ENCODE data around the gene ZNF792.
"Not testable (repeated sequence)": the region's sequence is repeated elsewhere in the genome, so short reads cannot be mapped to it uniquely, and the experiment has no call there.

Gene ZNF792

DNA sequence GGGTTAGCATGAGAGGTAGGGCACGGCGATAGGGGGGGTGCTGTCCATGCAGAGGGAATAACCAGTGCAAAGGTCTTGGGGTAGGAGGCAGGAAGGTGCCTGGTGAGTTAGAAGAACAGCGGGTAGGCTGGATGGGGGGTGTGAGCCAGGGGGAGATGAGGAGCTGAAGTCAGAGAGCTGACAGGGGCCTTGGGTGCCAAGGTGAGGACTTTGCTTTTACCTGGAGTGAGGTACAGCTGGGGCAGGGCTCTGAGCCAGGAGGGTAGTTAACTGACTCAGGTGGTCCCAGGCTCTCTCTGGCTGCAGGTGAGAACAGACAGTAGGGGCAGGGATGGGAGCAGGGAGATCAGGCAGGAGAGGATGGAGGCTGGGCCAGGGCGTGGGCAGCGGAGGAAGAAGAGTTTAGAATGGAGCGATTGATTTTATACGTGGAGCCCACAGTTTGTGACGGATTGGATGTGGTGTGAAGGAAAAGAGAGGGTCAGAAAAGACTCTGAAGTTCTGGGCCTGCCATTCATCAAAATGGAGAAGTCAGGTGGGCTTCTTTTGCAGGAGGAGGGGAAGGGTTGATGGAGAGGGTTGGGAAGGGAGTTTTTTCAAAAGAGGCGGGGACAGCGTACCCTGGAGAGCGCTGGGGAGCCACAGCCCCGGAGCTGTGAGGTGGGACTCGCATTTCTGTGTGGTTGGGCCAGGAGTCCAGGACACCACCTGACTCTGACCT, 34.9 kb upstream of the ZNF792 start:
- no peak for DNase-seq (ENCODE audit: low read depth)

- not testable (repeated sequence) for DNase-seq (ENCODE audit: low read depth)
Measured at GRCh38 chr19:34998224-34998623, 34.2 kb upstream of the ZNF792 start.

DNA sequence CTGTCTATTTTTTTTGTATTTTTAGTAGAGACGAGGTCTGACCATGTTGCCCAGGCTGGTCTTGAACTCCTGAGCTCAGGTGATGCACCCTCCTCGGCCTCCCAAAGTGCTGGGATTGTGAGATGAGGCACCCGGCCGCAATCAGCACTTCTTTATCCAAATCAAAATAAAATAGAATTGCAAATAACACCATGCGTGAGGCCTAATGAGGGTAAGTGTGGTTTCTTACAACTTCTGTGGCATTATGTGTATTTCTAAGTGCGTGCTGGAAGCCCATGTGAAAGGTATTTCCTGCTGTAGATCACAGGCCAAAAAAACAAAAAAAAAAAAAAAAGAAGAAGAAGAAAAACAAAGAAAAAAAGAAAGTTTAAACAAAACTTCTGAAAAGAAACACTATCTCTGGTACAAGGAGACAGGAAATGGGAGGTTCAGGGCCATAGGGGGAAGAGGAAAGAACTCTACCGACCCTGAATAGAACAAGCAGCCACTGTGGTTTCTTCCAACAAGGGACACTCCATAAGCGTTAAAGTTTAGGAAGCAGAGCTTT, 33.1 kb upstream of the ZNF792 start:
- DNase-seq (ENCODE audit: low read depth) = no peak

DNA sequence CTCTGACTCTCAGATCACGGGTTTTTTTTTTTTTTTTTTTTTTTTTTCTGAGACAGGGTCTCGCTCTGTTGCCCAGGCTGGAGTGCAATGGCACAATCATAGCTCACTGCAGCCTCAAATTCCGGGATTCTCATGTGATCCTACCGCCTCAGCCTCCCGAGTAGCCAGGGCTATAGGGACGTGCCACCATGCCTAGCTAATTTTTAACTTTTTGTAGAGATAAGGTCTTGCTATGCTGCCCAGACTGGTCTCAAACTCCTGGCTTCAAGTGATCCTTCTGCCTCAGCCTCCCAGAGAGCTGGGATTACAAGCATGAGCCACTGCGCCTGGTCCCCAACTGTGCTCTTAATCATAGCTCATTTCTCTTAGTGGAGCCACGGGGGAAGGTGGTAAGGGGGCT, 31.5 kb upstream of the ZNF792 start:
- DNase-seq (ENCODE audit: low read depth) = no peak

DNA sequence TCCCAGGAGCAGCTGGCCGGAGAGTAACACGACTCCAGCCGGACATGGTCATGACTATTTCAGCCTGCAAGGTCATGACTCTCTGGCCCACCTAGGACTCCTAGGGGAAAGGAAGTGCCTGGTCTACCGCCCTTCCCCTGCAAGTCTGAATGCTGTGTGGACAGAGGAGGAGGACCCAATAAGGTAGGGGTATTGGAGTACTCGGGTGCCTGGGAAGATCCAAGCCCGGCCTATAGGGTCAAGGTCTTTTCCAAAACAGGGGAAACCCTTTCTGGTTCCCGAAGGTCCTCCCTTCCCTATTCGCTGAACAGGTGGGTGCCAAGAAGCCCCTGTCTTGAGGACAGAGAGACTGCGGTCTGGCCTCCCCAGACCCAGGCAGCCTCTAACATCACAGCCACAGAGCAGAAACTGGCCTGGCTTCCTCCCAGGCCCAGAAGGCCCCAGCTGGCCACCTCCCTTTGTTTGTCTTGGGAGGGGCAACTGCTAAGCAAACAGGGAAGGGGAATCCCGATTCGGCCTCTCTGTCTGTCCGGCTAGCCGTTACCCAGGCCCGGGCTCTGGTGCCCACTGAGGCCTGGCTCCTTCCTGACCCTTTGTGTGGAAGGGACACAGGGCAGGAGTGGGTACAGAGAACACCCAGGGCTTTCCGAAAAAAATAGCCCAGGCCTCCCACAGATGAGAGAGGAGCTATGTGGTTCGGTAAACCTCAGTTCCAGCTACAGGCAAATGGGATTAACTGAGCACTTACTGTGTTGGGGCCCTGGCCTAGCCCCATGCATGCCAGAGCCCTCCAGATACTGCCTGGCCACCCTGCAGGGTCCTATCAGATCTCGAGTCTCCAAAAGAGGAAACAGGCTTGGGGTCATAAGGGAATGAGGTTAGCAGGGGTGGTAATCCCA, 30.9 kb upstream of the ZNF792 start:
- no peak for DNase-seq (ENCODE audit: low read depth)

- no peak for DNase-seq (ENCODE audit: low read depth)
Measured at GRCh38 chr19:34994286-34994642, 30.2 kb upstream of the ZNF792 start.

DNA sequence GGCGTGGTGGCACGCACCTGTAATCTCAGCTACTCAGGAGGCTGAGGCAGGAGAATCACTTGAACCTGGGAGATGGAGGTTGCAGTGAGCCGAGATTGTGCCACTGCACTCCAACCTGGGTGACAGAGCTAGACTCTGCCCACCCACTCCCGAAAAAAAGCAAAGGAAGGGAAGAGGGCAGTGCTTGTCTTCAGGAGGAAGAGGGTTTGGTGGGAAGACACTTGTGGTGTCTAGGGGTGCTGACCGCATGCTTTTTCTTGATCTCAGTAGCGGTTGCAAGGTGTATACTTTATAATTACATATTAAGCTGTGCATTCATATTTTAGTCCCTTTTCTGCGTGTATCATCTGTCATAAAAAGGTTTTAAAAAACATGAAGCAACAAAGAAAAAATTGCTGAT, 28.6 kb upstream of the ZNF792 start:
- not testable (repeated sequence) for DNase-seq (ENCODE audit: low read depth)

DNA sequence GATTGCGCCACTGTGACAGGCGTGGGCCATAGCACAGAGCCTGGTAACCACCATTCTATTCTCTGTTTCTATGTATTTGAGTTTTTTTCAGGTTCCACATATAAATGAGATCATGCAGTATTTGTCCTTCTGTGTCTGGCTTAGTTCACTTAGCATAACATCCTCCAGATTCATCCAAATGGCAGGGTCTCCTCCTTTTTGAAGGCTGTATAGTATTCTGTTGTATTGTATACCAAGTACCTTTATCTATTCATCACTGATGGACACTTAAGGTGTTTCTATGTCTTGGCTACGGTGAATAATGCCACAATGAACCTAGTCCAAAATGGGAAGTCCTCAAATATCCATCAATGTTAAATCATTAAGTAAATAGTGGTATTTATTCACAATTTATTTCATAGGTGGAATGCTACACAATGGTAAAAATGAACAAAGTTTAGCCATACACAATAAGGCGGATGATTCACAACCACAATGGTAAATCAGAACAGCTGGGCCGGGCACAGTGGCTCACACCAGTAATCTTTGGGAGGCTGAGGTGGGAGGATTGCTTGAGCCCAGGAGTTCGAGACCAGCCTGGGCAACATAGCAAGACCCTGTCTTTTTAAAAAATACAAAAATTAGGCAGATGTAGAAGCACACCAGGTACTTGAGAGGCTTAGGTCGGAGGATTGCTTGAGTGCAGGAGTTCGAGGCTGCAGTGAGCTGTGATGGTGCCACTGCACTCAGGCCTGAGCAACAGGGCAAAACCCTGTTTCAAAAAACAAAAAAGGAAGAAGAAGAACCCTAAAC, 27.7 kb upstream of the ZNF792 start:
- DNase-seq (ENCODE audit: low read depth) = no peak

DNA sequence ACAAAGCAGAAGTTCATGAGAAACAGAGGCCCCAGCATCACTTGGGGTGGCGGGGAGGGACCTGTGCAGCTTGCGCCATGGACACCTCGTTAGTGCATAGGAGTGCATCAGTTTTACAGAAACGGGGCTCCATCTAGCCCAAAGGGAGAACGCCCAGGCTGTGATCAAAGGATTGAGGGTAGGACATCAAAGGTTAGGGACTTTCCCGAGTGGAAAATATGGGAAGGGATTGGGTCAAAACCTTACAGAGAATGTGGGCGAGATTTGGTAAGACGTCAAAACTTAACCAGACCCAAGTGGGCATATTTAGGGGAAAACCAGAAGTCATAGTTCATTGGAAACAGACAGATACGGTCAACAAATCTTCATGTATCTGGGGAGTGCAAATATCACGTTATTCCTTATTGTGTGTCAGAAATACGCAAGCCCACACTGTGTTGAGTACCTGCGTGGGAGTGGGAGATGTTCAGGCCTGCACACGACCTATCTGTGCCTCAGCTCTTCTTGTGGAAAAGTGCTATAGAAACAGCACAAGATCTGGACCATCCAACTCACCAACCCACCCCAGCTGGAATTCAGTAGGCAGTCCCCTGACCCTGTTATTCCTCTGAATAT, 26.7 kb upstream of the ZNF792 start:
- no peak for DNase-seq (ENCODE audit: low read depth)

- no peak for DNase-seq (ENCODE audit: low read depth)
Measured at GRCh38 chr19:34989298-34989697, 25.3 kb upstream of the ZNF792 start.

GRCh38 chr19:34988119-34988518, 24.1 kb upstream of the ZNF792 start:
- no peak for DNase-seq (ENCODE audit: low read depth)

GRCh38 chr19:34985249-34986022, 21.4 kb upstream of the ZNF792 start:
- DNase-seq (ENCODE audit: low read depth) = no peak

GRCh38 chr19:34984287-34984686, 20.3 kb upstream of the ZNF792 start:
- DNase-seq (ENCODE audit: low read depth) = no peak

DNA sequence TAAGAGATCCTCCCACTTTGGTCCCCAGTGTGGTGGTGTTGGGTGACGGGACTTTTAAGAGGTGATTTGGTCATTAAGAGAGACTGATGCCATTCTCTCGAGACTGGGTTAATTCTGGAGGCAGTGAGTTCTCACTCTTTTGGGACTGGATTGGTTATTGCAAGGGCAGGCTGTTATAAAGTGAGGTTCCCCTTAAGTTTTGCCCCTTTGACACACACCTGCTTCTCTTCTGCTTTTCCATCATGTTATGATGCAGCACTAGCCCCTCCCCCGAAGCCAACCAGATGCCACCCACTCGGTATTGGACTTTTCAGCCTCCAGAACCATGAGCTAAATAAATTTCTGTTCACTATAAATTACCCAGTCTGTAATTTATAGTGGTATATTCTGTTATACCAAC, 19.8 kb upstream of the ZNF792 start:
- DNase-seq (ENCODE audit: low read depth) = no peak

DNA sequence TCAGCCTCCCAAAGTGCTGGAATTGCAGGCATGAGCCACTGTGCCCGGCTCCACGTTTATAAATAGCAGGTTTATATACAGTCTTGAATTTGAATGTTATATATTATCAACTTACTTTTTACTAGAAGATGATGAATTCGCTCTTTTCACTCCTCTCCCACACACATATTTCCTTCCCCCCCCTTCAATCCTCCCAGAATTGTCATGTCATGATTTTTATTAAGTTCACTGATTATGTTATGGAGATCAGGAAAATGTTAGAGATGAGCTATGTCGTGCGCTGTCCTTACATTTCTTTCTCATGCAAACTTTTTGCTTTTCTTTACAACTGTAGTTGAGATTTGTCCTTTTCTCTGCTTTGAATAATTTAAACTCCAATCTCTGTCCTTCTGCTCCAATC, 18.2 kb upstream of the ZNF792 start:
- no peak for DNase-seq (ENCODE audit: low read depth)

DNA sequence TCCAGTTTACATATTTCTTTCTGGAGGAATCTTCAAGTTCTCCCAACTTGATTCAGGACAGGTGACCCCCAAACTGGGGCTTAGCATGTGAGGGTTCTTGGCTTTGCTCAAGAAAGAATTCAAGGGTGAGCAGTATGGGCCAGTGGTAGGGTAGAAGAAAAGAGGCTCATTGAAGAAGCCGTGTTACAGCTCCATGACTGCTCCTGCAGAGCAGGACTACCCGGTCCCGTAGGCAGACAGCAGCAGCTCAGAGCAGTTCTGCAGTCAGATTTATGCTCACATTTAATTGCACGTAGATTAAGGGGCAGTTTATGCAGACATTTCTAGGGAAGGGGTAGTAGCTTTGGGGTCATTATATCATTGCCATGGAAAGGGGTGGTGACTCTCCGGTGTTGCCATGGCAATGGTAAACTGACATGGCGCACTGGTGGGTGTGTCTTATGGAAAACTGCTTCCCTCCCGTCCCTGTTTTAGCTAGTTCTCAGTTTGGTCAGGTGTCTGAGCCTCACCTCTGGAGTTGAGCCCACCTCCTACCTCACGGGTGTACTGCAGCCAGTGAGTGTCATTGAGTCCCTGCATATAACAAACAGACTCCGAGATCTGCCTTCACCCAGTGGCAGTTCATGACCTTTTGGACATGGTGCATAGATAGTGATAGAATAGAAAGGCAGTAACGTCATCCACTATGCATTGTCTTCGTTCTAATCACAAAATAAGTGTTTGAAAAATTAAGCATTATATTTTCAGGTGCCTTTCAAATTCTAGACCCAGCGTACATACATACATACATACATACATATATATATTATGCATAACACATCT, 16.0 kb upstream of the ZNF792 start:
- DNase-seq (ENCODE audit: low read depth) = no peak

DNA sequence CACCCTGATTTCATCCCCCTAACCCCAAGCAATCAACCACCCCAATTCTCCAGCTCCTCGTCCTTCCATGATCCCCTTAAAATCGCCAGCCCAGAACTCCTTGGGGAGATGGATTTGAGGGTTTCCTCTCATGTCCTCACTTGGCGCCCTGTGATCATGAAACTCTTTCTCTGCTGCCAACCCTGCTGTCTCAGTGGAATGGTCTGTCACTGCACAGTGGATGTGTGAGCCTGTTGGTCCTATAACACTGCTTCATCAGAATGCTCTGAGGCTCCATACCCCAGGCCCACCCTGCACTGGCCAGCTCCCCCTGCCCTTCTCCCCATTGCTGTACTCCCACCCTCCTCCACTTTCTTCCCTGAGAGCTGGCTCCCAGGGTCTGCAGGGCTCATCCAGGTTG, 12.6 kb upstream of the ZNF792 start:
- DNase-seq (ENCODE audit: low read depth) = peak; percentile 32

- DNase-seq (ENCODE audit: low read depth) = no peak
Measured at GRCh38 chr19:34975056-34975455, 11.0 kb upstream of the ZNF792 start.

- peak; percentile 91 for DNase-seq (ENCODE audit: low read depth)
Measured at GRCh38 chr19:34974646-34975045, 10.6 kb upstream of the ZNF792 start.

GRCh38 chr19:34972163-34972705, 8.2 kb upstream of the ZNF792 start:
- DNase-seq (ENCODE audit: low read depth) = no peak

Measured in amniotic epithelial cell (primary cell).